H1 (cell line): Measurements from ENCODE around the gene APOL5. TPM values are rescaled to one million over a fixed set of nuclear protein-coding genes. Genes with fewer than 3 reads are reported as not detected.

Experiments
- CTCF ChIA-PET: fragments of 300-600 bp; sonication (Branson Sonifier 250); formaldehyde crosslinking; loops from one replicate; lab custom pipeline; 2021; ENCODE audit not compliant: partially characterized antibody; lab: Charles Lee
- POLR2A ChIA-PET: fragments of 300-600 bp; sonication (Branson Sonifier 250); formaldehyde crosslinking; loops from one replicate; lab custom pipeline; 2021; ENCODE audit warnings: inconsistent platforms; ENCODE audit not compliant: partially characterized antibody; lab: Charles Lee
- DNase-seq, 2 experiments: peaks; one replicate each; pipeline versions ENCODE4 v3.0.0 to v3.0.0-alpha.2; 2010 to 2022; ENCODE audit warnings: low spot score in 2 of 2, low read depth in 1 of 2, mixed read lengths in 1 of 2
- FAIRE-seq: peaks from 2 replicates; lab custom pipeline; 2011; peaks lifted over from hg19 to GRCh38; lab: Jason Lieb, UNC
- H2AFZ ChIP-seq: 2 replicates; pipeline ENCODE4 v1.8.1; 2012; ENCODE audit warnings: low read length, inconsistent platforms
- H2AK5ac ChIP-seq: 2 replicates; pipeline ENCODE4 v1.6.1; 2013; ENCODE audit warnings: low read depth, low read length
- H2BK120ac ChIP-seq: replicated peaks from 2 replicates; pipeline ENCODE3; 2013; ENCODE audit warnings: low read depth, low read length, inconsistent platforms
- H2BK12ac ChIP-seq: 2 replicates; pipeline ENCODE4 v1.6.1; 2013; ENCODE audit warnings: low read depth, low read length
- H2BK15ac ChIP-seq: 2 replicates; pipeline ENCODE4 v1.6.1; 2013; ENCODE audit warnings: low read length
- H2BK20ac ChIP-seq: 2 replicates; pipeline ENCODE4 v1.6.1; 2013; ENCODE audit warnings: low read length
- H2BK5ac ChIP-seq: 2 replicates; pipeline ENCODE4 v1.6.1; 2013; ENCODE audit warnings: low read depth, low read length
- H3K14ac ChIP-seq: 2 replicates; pipeline ENCODE4 v1.6.1; 2013; ENCODE audit warnings: inconsistent platforms; ENCODE audit not compliant: insufficient read length
- H3K18ac ChIP-seq: 2 replicates; pipeline ENCODE4 v1.6.1; 2013; ENCODE audit warnings: low read length; ENCODE audit errors: extremely low read depth
- H3K23ac ChIP-seq: 2 replicates; pipeline ENCODE4 v1.6.1; 2013; ENCODE audit warnings: inconsistent platforms; ENCODE audit not compliant: insufficient read length
- H3K23me2 ChIP-seq: 2 replicates; pipeline ENCODE4 v1.6.1; 2013; ENCODE audit warnings: low read depth, low read length
- H3K27ac ChIP-seq: 2 replicates; pipeline ENCODE4 v1.6.1; 2011; ENCODE audit warnings: low read depth, low read length, inconsistent platforms
- H3K27me3 ChIP-seq, 4 experiments: replicated peaks in 1 of 4; 1 replicate in 1 of 4; 2 replicates in 3 of 4; pipeline versions ENCODE4 v1.6.1 to v1.8.1; 2011 to 2013; ENCODE audit warnings: low read length in 3 of 4, mild to moderate bottlenecking in 3 of 4, inconsistent platforms in 2 of 4, mixed read lengths in 2 of 4, moderate library complexity in 1 of 4; ENCODE audit not compliant: control insufficient read depth in 3 of 4, insufficient read depth in 3 of 4; ENCODE audit errors: extremely low read depth in 1 of 4
- H3K36me3 ChIP-seq, 4 experiments: 2 replicates each; pipeline versions ENCODE4 v1.6.1 to v1.8.1; 2011 to 2013; ENCODE audit warnings: mild to moderate bottlenecking in 4 of 4, low read length in 3 of 4, moderate library complexity in 2 of 4, control low read depth in 1 of 4, inconsistent platforms in 1 of 4; ENCODE audit not compliant: insufficient read depth in 4 of 4, control insufficient read depth in 2 of 4
- H3K4ac ChIP-seq: replicated peaks from 2 replicates; pipeline ENCODE3; 2013; ENCODE audit warnings: low read length, low read depth, mixed read lengths, inconsistent platforms; ENCODE audit not compliant: insufficient read length
- H3K4me1 ChIP-seq, 4 experiments: replicated peaks in 1 of 4; 1 replicate in 1 of 4; 2 replicates in 3 of 4; pipeline versions ENCODE4 v1.6.1 to v1.8.1; 2011 to 2013; ENCODE audit warnings: low read length in 3 of 4, inconsistent platforms in 2 of 4, mixed read lengths in 1 of 4; ENCODE audit not compliant: insufficient read depth in 4 of 4, control insufficient read depth in 3 of 4
- H3K4me2 ChIP-seq, 2 experiments: 2 replicates each; pipeline versions ENCODE4 v1.6.1 to v1.8.1; 2011 to 2013; ENCODE audit warnings: low read depth in 2 of 2, low read length in 2 of 2, control low read depth in 1 of 2, inconsistent platforms in 1 of 2, mild to moderate bottlenecking in 1 of 2; ENCODE audit not compliant: insufficient read depth in 1 of 2
- H3K4me3 ChIP-seq, 4 experiments: fragments of 200-600, 300-600 bp in 1 of 4; sonication (generic), shearing (Covaris generic), sonication (Bioruptor Twin) in 1 of 4; 2 replicates each; pipeline versions ENCODE4 v1.5.1 to v1.8.1; 2011 to 2016; ENCODE audit warnings: low read length in 4 of 4, low read depth in 3 of 4, control low read depth in 2 of 4, inconsistent platforms in 2 of 4, mild to moderate bottlenecking in 2 of 4, mixed read lengths in 1 of 4, moderate library complexity in 1 of 4; ENCODE audit not compliant: insufficient read depth in 2 of 4; ENCODE audit errors: extremely low read depth in 1 of 4
- H3K56ac ChIP-seq: replicated peaks from 2 replicates; pipeline ENCODE3; 2013; ENCODE audit warnings: low read depth, mild to moderate bottlenecking, mixed read lengths, low read length, inconsistent platforms; ENCODE audit not compliant: insufficient read length
- H3K79me1 ChIP-seq: 2 replicates; pipeline ENCODE4 v1.6.1; 2013; ENCODE audit warnings: low read depth, low read length, control low read depth
- H3K79me2 ChIP-seq, 2 experiments: 2 replicates each; pipeline versions ENCODE4 v1.6.1 to v1.8.1; 2012 to 2013; ENCODE audit warnings: low read length in 2 of 2, mild to moderate bottlenecking in 2 of 2, inconsistent platforms in 1 of 2; ENCODE audit not compliant: insufficient read depth in 2 of 2, control insufficient read depth in 1 of 2
- H3K9ac ChIP-seq, 4 experiments: replicated peaks in 1 of 4; 1 replicate in 1 of 4; 2 replicates in 3 of 4; pipeline versions ENCODE4 v1.6.1 to v1.8.1; 2011 to 2013; ENCODE audit warnings: low read depth in 3 of 4, low read length in 3 of 4, control low read depth in 2 of 4, mild to moderate bottlenecking in 2 of 4, moderate library complexity in 2 of 4, inconsistent platforms in 1 of 4; ENCODE audit errors: extremely low read depth in 1 of 4
- H3K9me3 ChIP-seq, 2 experiments: 2 replicates each; pipeline versions ENCODE4 v1.6.1 to v1.8.1; 2012 to 2013; ENCODE audit warnings: mild to moderate bottlenecking in 2 of 2, moderate library complexity in 2 of 2, control low read depth in 1 of 2, inconsistent platforms in 1 of 2, low read depth in 1 of 2, low read length in 1 of 2, mixed read lengths in 1 of 2; ENCODE audit not compliant: insufficient read depth in 2 of 2
- H4K20me1 ChIP-seq, 2 experiments: replicated peaks in 1 of 2; 2 replicates each; pipeline versions ENCODE3 to v1.8.1; 2011 to 2013; ENCODE audit warnings: inconsistent platforms in 2 of 2, low read length in 2 of 2, mild to moderate bottlenecking in 1 of 2; ENCODE audit not compliant: insufficient read depth in 2 of 2, control insufficient read depth in 1 of 2
- H4K5ac ChIP-seq: 2 replicates; pipeline ENCODE4 v1.6.1; 2013; ENCODE audit warnings: low read length, low read depth, mixed read lengths, inconsistent platforms; ENCODE audit not compliant: insufficient read length
- H4K8ac ChIP-seq: 2 replicates; pipeline ENCODE4 v1.8.0; 2013; ENCODE audit warnings: mild to moderate bottlenecking, moderate library complexity, low read length, inconsistent platforms; ENCODE audit not compliant: insufficient read depth; ENCODE audit errors: extremely low read depth
- H4K91ac ChIP-seq: replicated peaks from 2 replicates; pipeline ENCODE3; 2013; ENCODE audit warnings: low read length, mixed read lengths, inconsistent platforms; ENCODE audit not compliant: insufficient read length
- CHD1 ChIP-seq: IDR thresholded peaks from 2 replicates; pipeline ENCODE4 v1.6.1; 2012; ENCODE audit warnings: low read depth, low read length, improper control_type of control experiment
- WGBS, 2 experiments: shearing (Covaris generic) in 1 of 2; methylation state at CpG; one replicate each; pipeline versions ENCODE4 v1.1.6 to v1.1.7; 2013 to 2015; ENCODE audit warnings: low lambda C conversion rate in 2 of 2, mixed read lengths in 2 of 2, inconsistent platforms in 1 of 2, low coverage in 1 of 2, missing lambda C conversion rate in 1 of 2; ENCODE audit not compliant: insufficient replicate concordance in 2 of 2, insufficient coverage in 1 of 2, insufficient read length in 1 of 2; ENCODE audit errors: extremely low coverage in 1 of 2, missing lambda C conversion rate in 1 of 2; 5-methylcytosine and 5-hydroxymethylcytosine counted together
- polyA plus RNA-seq, 7 experiments: library from polyadenylated mRNA; depleted of rRNA in 3 of 7; stranded (reverse) in 5 of 7; unstranded in 2 of 7; fragments of >200 nt in 5 of 7; fragments of 200-250 nt in 2 of 7; gene quantifications; 1 replicate in 5 of 7; 2 replicates in 1 of 7; 4 replicates in 1 of 7; pipeline versions ENCODE4 v1.2.1 to v1.2.3, GENCODE V29; 2011 to 2013; ENCODE audit warnings: missing spikeins in 2 of 7, mixed read lengths in 2 of 7
- total RNA-seq: library from RNA; stranded (reverse); fragmentation: NEBNext Ultra II Directional; extraction: Animal tissue kit (Norgen Biotek cat#: 25700); gene quantifications from 2 replicates; pipeline ENCODE4 v1.2.1, GENCODE V29; 2021

APOL5 gene
- total and polyA plus RNA-seq, 2 of the 8 experiments (the other 6 are each of a cell fraction or from before 2014, with no cell fraction given) = not detected

- POLR2A ChIA-PET = no interaction called here
- no peak overlapping the region for H3K4me2 ChIP-seq
- CTCF ChIA-PET = interaction anchor here (0.9 to 1.0 kb wide), 2 partner anchors 16 to 150 kb away, joined by 4 read pairs; no protein-coding TSS in a partner anchor
Observed at GRCh38 chr22:35777335-35777975, 59.8 kb downstream of the APOL5 start.

More at GRCh38 chr22:35777335-35777975, 59.8 kb downstream of the APOL5 start:
- H3K79me1 ChIP-seq = no peaks in the 10 kb centered on the region
- no peaks in the 10 kb centered on the region for H3K79me2 ChIP-seq
- no peak overlapping the region for H3K9ac ChIP-seq
- H4K91ac ChIP-seq = no peak overlapping the region
- H2BK120ac ChIP-seq = no peak overlapping the region
- H3K4me1 ChIP-seq = no peaks in the 10 kb centered on the region; a peak in 1 of 7 replicates
- no peak overlapping the region for H2AK5ac ChIP-seq
- WGBS, 2 experiments = 85% methylated on average over 4 of the region's 4 CpGs; no CpG with 5 or more reads in 1 of the 2 experiments
- no peak overlapping the region for H2AFZ ChIP-seq
- H4K20me1 ChIP-seq = peaks cover 0 to 1% of the 10 kb centered on the region in 2 experiments
- no peak for TF ChIP-seq CHD1
- no peak overlapping the region for H2BK15ac ChIP-seq
- FAIRE-seq = no peak
- no peak for DNase-seq
- no peak overlapping the region for H3K14ac ChIP-seq
- no peak overlapping the region for H3K56ac ChIP-seq
- H3K27me3 ChIP-seq = no peaks in the 10 kb centered on the region
- H3K23ac ChIP-seq = no peak overlapping the region
- H3K27ac ChIP-seq = no peak overlapping the region
- H2BK12ac ChIP-seq = no peak overlapping the region
- H3K9me3 ChIP-seq = no peaks in the 10 kb centered on the region
- H3K4ac ChIP-seq = no peak overlapping the region
- peaks cover 2 to 11% (median 6%) of the 10 kb centered on the region in 4 experiments for H3K36me3 ChIP-seq
- H3K18ac ChIP-seq = no peak overlapping the region
- H4K5ac ChIP-seq = no peak overlapping the region
- no peaks in the 10 kb centered on the region for H3K23me2 ChIP-seq
- H3K4me3 ChIP-seq = no peak overlapping the region
- H2BK20ac ChIP-seq = no peak overlapping the region
- H2BK5ac ChIP-seq = no peak overlapping the region
- H4K8ac ChIP-seq = no peak overlapping the region

Other genes with a start within 250 kb of the APOL5 start
- 4.4 and 5.1 TPM in 2 replicates for gene RASD2, start 177.0 kb upstream of the APOL5 start, total RNA-seq
- 1.9 and 3.8 TPM in 2 replicates for gene RASD2, start 177.0 kb upstream of the APOL5 start, polyA plus RNA-seq (2011; rRNA removed)
- not detected in 2 replicates for gene MB, start 100.5 kb upstream of the APOL5 start, total RNA-seq
- gene MB, start 100.5 kb upstream of the APOL5 start, polyA plus RNA-seq (2011; rRNA removed) = 1.5 and 1.7 TPM in 2 replicates
- 0.13 TPM in 2 replicates for gene APOL6, start 69.4 kb upstream of the APOL5 start, total RNA-seq
- gene APOL6, start 69.4 kb upstream of the APOL5 start, polyA plus RNA-seq (2011; rRNA removed) = 0.06 and 0.08 TPM in 2 replicates